K562 (cell line): ENCODE measurements around the gene PARD6B. TPM values are rescaled to one million over a fixed set of nuclear protein-coding genes. Genes with fewer than 3 reads are reported as not detected.

Experiments used
- ATF1 ChIP-seq, 2 experiments: fragments of 450-650 bp in 1 of 2; IDR thresholded peaks; 2 replicates each; pipeline ENCODE4 v1.6.1; 2016; ENCODE audit warnings: missing compliant biosample characterization in 1 of 2, missing genetic modification characterization in 1 of 2
- C11orf30 ChIP-seq: fragments of 450-650 bp; IDR thresholded peaks from 2 replicates; pipeline ENCODE4 v1.6.1; 2016; ENCODE audit warnings: low read depth, mild to moderate bottlenecking
- CTCF ChIP-seq, 3 experiments: IDR thresholded peaks in 2 of 3; conservative IDR thresholded peaks in 1 of 3; 2 replicates each; pipeline ENCODE4 v1.5.1; 2011 to 2012; ENCODE audit warnings: low read length in 3 of 3, mild to moderate bottlenecking in 3 of 3, control low read depth in 2 of 3, improper control_type of control experiment in 1 of 3, inconsistent platforms in 1 of 3, low read depth in 1 of 3, mixed read lengths in 1 of 3, moderate library complexity in 1 of 3; ENCODE audit not compliant: insufficient read depth in 2 of 3
- ETS2 ChIP-seq: IDR thresholded peaks from 2 replicates; pipeline ENCODE4 v1.6.1; 2016; ENCODE audit warnings: borderline replicate concordance, missing genetic modification characterization, mild to moderate bottlenecking, moderate library complexity, missing compliant biosample characterization; ENCODE audit not compliant: poor library complexity, severe bottlenecking
- EWSR1 ChIP-seq: fragments of 450-650 bp; IDR thresholded peaks from 2 replicates; pipeline ENCODE4 v1.6.1; 2018; ENCODE audit warnings: borderline replicate concordance, mild to moderate bottlenecking, low read depth, moderate library complexity; ENCODE audit not compliant: partially characterized antibody
- FOXJ2 ChIP-seq: fragments of 200-800 bp; sonication (Bioruptor generic); IDR thresholded peaks from 2 replicates; pipeline ENCODE4 v1.6.1; 2016; ENCODE audit warnings: missing genetic modification characterization, missing compliant biosample characterization
- MCM3 ChIP-seq: fragments of 450-650 bp; IDR thresholded peaks from 2 replicates; pipeline ENCODE4 v1.6.1; 2016
- MXD1 ChIP-seq: fragments of 250-450 bp; sonication (Bioruptor Pico); IDR thresholded peaks from 2 replicates; pipeline ENCODE4 v1.8.0; 2021; ENCODE audit warnings: borderline replicate concordance, mild to moderate bottlenecking, moderate library complexity; ENCODE audit not compliant: poor library complexity, severe bottlenecking
- MYC ChIP-seq, 2 experiments: fragments of 250-450 bp in 1 of 2; sonication (Bioruptor Pico) in 1 of 2; IDR thresholded peaks; 2 replicates each; pipeline versions ENCODE4 v1.5.1 to v1.6.1; 2012 to 2021; ENCODE audit warnings: low read depth in 2 of 2, borderline replicate concordance in 1 of 2, improper control_type of control experiment in 1 of 2, low read length in 1 of 2, mild to moderate bottlenecking in 1 of 2, moderate library complexity in 1 of 2
- TCFL5 ChIP-seq: fragments of 250-450 bp; sonication (Bioruptor Pico); conservative IDR thresholded peaks from 2 replicates; pipeline ENCODE4 v1.6.1; 2021; ENCODE audit warnings: mild to moderate bottlenecking, moderate library complexity, matching md5 sums
- TRIM24 ChIP-seq, 2 experiments: fragments of 450-650 bp; IDR thresholded peaks; 2 replicates each; pipeline ENCODE4 v1.6.1; 2016
- ZBTB11 ChIP-seq, 3 experiments: fragments of 200-800 bp in 1 of 3; fragments of 250-450 bp in 1 of 3; fragments of 450-650 bp in 1 of 3; sonication (Bioruptor Pico) in 1 of 3; sonication (Bioruptor generic) in 1 of 3; formaldehyde crosslinking in 1 of 3; IDR thresholded peaks; 2 replicates each; pipeline versions ENCODE4 v1.6.1 to v1.8.0; 2016 to 2022; ENCODE audit warnings: mild to moderate bottlenecking in 2 of 3, missing genetic modification characterization in 2 of 3, missing compliant biosample characterization in 1 of 3, moderate library complexity in 1 of 3
- ZHX1 ChIP-seq: fragments of 150-350 bp; conservative IDR thresholded peaks from 2 replicates; pipeline ENCODE4 v1.6.1; 2014; ENCODE audit warnings: low read length
- ZNF311 ChIP-seq: fragments of 250-450 bp; sonication (Bioruptor Pico); IDR thresholded peaks from 2 replicates; pipeline ENCODE4 v1.4.0; 2020; ENCODE audit warnings: mild to moderate bottlenecking, moderate library complexity
- ZNF316 ChIP-seq: fragments of 450-650 bp; IDR thresholded peaks from 2 replicates; pipeline ENCODE4 v1.6.1; 2016
- polyA plus RNA-seq, 8 experiments: library from polyadenylated mRNA; depleted of rRNA in 4 of 8; stranded (reverse) in 5 of 8; unstranded in 3 of 8; fragments of >200 nt; fragmentation: Nextera tagmentation in 2 of 8; fragmentation: Illumina TruSeq in 1 of 8; extraction: Ambion mirVana in 2 of 8; extraction: Trizol in 1 of 8; gene quantifications; 2 replicates each; pipeline versions ENCODE4 v1.2.1 to v1.2.3, GENCODE V29; 2011 to 2014; ENCODE audit warnings: inconsistent platforms in 1 of 8, missing spikeins in 1 of 8
- total RNA-seq, 7 experiments: library from RNA; depleted of rRNA in 6 of 7; stranded (reverse); fragments of >200 nt in 6 of 7; fragmentation: Illumina TruSeq in 2 of 7; extraction: Trizol in 2 of 7; gene quantifications; 2 replicates each; pipeline versions ENCODE4 v1.2.1 to v1.2.3, GENCODE V29; 2011 to 2021; ENCODE audit warnings: low replicate concordance in 1 of 7

PARD6B gene
- total and polyA plus RNA-seq, 9 of the 15 experiments (the other 6 are each of a cell fraction or from before 2014, with no cell fraction given), result 1.7 to 12.3 (median 5.5) TPM

- TF ChIP-seq ZHX1 (no peak), ZNF316 (peak; percentile 81), MXD1 (no peak), MCM3 (no peak), FOXJ2 (tag) (no peak), MYC (IDR thresholded peaks at IDR 0.05; ENCODE audit: low read depth, low read length) (no peak), MYC (CRISPR knock-in tag; IDR thresholded peaks at IDR 0.05; ENCODE audit: borderline replicate concordance, low read depth) (no peak), ATF1 (CRISPR knock-in tag; IDR thresholded peaks at IDR 0.05) (no peak), ATF1 (tag; IDR thresholded peaks at IDR 0.05) (no peak), CTCF (IDR thresholded peaks at IDR 0.05 in 2 of 3, conservative IDR thresholded peaks at IDR 0.05 in 1 of 3; ENCODE audit: insufficient read depth in 2 of 3, low read depth in 1 of 3, low read length in 3 of 3) (0 out of 6 replicates have a peak, but pooled peaks of 1 of the 3 experiments have one; percentile 3), ZNF311 (CRISPR knock-in tag) (no peak), ZBTB11 (CRISPR knock-in tag; IDR thresholded peaks at IDR 0.05) (peak in 1 of 3 experiments; percentile 88; a peak in 2 of 6 replicates), C11orf30 (peak; percentile 56; the same call in 1 of the 2 replicates), ETS2 (tag) (no peak), TRIM24 (IDR thresholded peaks at IDR 0.05) (no peak), TCFL5 (CRISPR knock-in tag) (no peak), EWSR1 (peak; percentile 78)
These were observed 2.4 kb downstream of the PARD6B start (continued) for GRCh38 chr20:50733644-50734349.
